Epithelial cell of proximal tubule (primary cell): ENCODE data around the gene SALL4. TPM values are rescaled to one million over a fixed set of nuclear protein-coding genes. Genes with fewer than 3 reads are reported as not detected.
"Not testable (repeated sequence)": the region's sequence is repeated elsewhere in the genome, so short reads cannot be mapped to it uniquely, and the experiment has no call there.

ENCODE experiments used
- DNase-seq: peaks from one replicate; pipeline ENCODE4 v3.0.0-alpha.2; 2011; ENCODE audit warnings: low read depth
- H3K4me3 ChIP-seq: 2 replicates; pipeline ENCODE4 v1.5.1; 2011; ENCODE audit warnings: low read depth, mild to moderate bottlenecking, low read length
- CTCF ChIP-seq: conservative IDR thresholded peaks from 2 replicates; pipeline ENCODE4 v1.5.1; 2012; ENCODE audit warnings: low read depth, mild to moderate bottlenecking, low read length
- total RNA-seq: library from RNA; depleted of rRNA; stranded (reverse); fragments of >200 nt; gene quantifications from 2 replicates; pipeline ENCODE4 v1.2.3, GENCODE V29; 2015

Gene SALL4
- total RNA-seq, 1 donor from 2014 or later: 3.7 TPM

- TF ChIP-seq CTCF: no peak
- H3K4me3 ChIP-seq: no peak overlapping the region
- no peak for DNase-seq
These were observed 18.0 kb downstream of the SALL4 start for GRCh38 chr20:51784299-51784698.

- DNase-seq, H3K4me3 ChIP-seq: not testable (repeated sequence)
These were observed 24.0 kb downstream of the SALL4 start for GRCh38 chr20:51778229-51778759.

- H3K4me3 ChIP-seq: no peak overlapping the region
- no peak for TF ChIP-seq CTCF
- no peak for DNase-seq
These were observed 27.1 kb downstream of the SALL4 start for GRCh38 chr20:51775241-51775640.

- no peak overlapping the region for H3K4me3 ChIP-seq
- TF ChIP-seq CTCF: no peak
- DNase-seq: no peak
These were observed 30.1 kb downstream of the SALL4 start for GRCh38 chr20:51772236-51772635.

GRCh38 chr20:51769976-51770615 lies 32.2 kb downstream of the SALL4 start:
- no peak for DNase-seq
- TF ChIP-seq CTCF: no peak
- no peak overlapping the region for H3K4me3 ChIP-seq

- no peak overlapping the region for H3K4me3 ChIP-seq
- DNase-seq: no peak
- no peak for TF ChIP-seq CTCF
These were observed 33.4 kb downstream of the SALL4 start for GRCh38 chr20:51768759-51769517.

- no peak for DNase-seq
- H3K4me3 ChIP-seq: peak within 1 kb of the TSS; percentile 62
- no peak for TF ChIP-seq CTCF
These were observed 34.2 kb downstream of the SALL4 start, which contains the start of gene ATP9A for GRCh38 chr20:51767867-51768758. Gene ATP9A (minus strand): TSS chr20:51768390. CDS start chr20:51768369, 21 bp downstream.
